Fibroblast of lung (primary cell): ENCODE results near the gene ZDHHC3. TPM values are rescaled to one million over a fixed set of nuclear protein-coding genes. Genes with fewer than 3 reads are reported as not detected.

Source experiments
- DNase-seq, 2 donors: peaks; one replicate each; pipeline versions ENCODE4 v3.0.0 to v3.0.0-alpha.2; 2010; ENCODE audit warnings: low read depth in 2 of 2
- H2AFZ ChIP-seq: 2 replicates; pipeline ENCODE4 v1.5.1; 2012; ENCODE audit warnings: low read length, control low read depth, inconsistent platforms
- H3K27ac ChIP-seq: 2 replicates; pipeline ENCODE4 v1.5.1; 2011; ENCODE audit warnings: low read length, control low read depth; ENCODE audit not compliant: insufficient read depth
- H3K27me3 ChIP-seq: 2 replicates; pipeline ENCODE4 v1.5.1; 2011; ENCODE audit warnings: mild to moderate bottlenecking, low read length; ENCODE audit not compliant: control insufficient read depth, insufficient read depth
- H3K36me3 ChIP-seq: 2 replicates; pipeline ENCODE4 v1.5.1; 2011; ENCODE audit warnings: low read length; ENCODE audit not compliant: control insufficient read depth, insufficient read depth
- H3K4me1 ChIP-seq: 2 replicates; pipeline ENCODE4 v1.5.1; 2011; ENCODE audit warnings: low read length; ENCODE audit not compliant: control insufficient read depth, insufficient read depth; ENCODE audit errors: extremely low read depth
- H3K4me2 ChIP-seq: 2 replicates; pipeline ENCODE4 v1.5.1; 2011; ENCODE audit warnings: low read length, control low read depth; ENCODE audit not compliant: insufficient read depth; ENCODE audit errors: extremely low read depth
- H3K4me3 ChIP-seq, 4 experiments: fragments of 200-600 bp in 1 of 4; sonication (generic) in 1 of 4; replicated peaks in 1 of 4; 2 replicates each; pipeline ENCODE4 v1.5.1; 2011 to 2016; ENCODE audit warnings: low read length in 4 of 4, low read depth in 3 of 4, mild to moderate bottlenecking in 3 of 4, control low read depth in 2 of 4, inconsistent platforms in 1 of 4, mixed read lengths in 1 of 4; ENCODE audit not compliant: insufficient read depth in 1 of 4; ENCODE audit errors: control extremely low read depth in 1 of 4
- H3K79me2 ChIP-seq: 2 replicates; pipeline ENCODE4 v1.5.1; 2012; ENCODE audit warnings: mild to moderate bottlenecking, low read length, inconsistent platforms; ENCODE audit not compliant: control insufficient read depth, insufficient read depth
- H3K9ac ChIP-seq: 2 replicates; pipeline ENCODE4 v1.5.1; 2011; ENCODE audit warnings: mild to moderate bottlenecking, low read length, control low read depth; ENCODE audit not compliant: insufficient read depth
- H3K9me3 ChIP-seq: 2 replicates; pipeline ENCODE4 v1.5.1; 2012; ENCODE audit warnings: low read depth, low read length; ENCODE audit not compliant: control insufficient read depth, insufficient read depth
- H4K20me1 ChIP-seq: 2 replicates; pipeline ENCODE4 v1.5.1; 2011; ENCODE audit warnings: low read length; ENCODE audit not compliant: control insufficient read depth, insufficient read depth; ENCODE audit errors: extremely low read depth
- EZH2 ChIP-seq: IDR thresholded peaks from 2 replicates; pipeline ENCODE4 v1.5.1; 2012; ENCODE audit warnings: low read length, control low read depth, mild to moderate bottlenecking; ENCODE audit errors: missing control alignments
- polyA plus RNA-seq, 2 donors: library from polyadenylated mRNA; depleted of rRNA in 1 of 2; stranded (reverse) in 1 of 2; unstranded in 1 of 2; fragments of >200 nt; gene quantifications; 2 replicates each; pipeline ENCODE4 v1.2.1, GENCODE V29; 2011 to 2012; ENCODE audit warnings: missing spikeins in 1 of 2
- total RNA-seq: library from RNA; depleted of rRNA; stranded (reverse); fragments of >200 nt; gene quantifications from 2 replicates; pipeline ENCODE4 v1.2.1, GENCODE V29; 2014
- TF ChIP-seq, protein P1 (sequence below), 2 donors: IDR thresholded peaks in 1 of 2; conservative IDR thresholded peaks in 1 of 2; 1 replicate in 1 of 2; 2 replicates in 1 of 2; pipeline ENCODE4 v1.5.1; 2011 to 2012; ENCODE audit warnings: low read length in 2 of 2, control low read depth in 1 of 2, inconsistent platforms in 1 of 2, low read depth in 1 of 2, mild to moderate bottlenecking in 1 of 2

ZDHHC3 gene
- total and polyA plus RNA-seq, 2 donors (not counting 1 experiment from before 2014, with no cell fraction given), result 53.2 to 126 TPM

DNA sequence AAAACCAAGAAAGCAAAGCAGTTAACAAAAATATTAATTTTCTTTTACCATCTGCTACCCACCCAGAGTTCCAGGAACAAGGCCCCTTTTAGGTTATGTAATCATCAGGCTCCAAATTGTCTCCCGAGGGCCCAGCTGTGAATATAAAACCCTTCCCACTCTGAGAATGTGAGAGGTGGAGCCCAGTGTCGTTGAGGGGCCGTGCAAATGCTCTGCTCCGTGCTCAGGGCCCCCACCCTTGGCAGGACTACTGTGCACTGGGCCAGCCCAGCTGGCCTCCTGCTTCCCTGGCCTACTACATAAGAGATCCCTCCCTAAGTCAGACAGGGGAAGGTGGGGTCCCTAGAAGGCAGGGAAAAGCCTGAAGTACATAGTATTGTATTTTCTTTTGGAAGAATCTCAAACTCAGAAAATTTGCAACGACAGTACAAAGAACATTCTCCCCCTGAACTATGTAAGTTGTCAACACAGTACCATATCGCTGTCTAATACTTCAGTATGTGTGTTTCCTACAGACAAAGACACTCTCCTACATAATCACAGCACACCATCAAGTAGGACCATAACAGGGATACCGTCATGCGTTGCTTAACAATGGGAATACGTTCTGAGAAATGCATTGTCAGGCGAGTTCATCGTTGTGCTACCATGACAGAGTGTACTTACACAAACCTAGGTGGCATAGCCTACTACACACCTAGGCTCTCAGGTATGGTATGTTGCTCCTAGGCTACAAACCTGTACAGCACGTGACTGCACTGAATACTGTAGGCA is 45.7 kb upstream of the ZDHHC3 start:
- TF ChIP-seq EZH2, result no peak
- TF ChIP-seq, protein P1, sequence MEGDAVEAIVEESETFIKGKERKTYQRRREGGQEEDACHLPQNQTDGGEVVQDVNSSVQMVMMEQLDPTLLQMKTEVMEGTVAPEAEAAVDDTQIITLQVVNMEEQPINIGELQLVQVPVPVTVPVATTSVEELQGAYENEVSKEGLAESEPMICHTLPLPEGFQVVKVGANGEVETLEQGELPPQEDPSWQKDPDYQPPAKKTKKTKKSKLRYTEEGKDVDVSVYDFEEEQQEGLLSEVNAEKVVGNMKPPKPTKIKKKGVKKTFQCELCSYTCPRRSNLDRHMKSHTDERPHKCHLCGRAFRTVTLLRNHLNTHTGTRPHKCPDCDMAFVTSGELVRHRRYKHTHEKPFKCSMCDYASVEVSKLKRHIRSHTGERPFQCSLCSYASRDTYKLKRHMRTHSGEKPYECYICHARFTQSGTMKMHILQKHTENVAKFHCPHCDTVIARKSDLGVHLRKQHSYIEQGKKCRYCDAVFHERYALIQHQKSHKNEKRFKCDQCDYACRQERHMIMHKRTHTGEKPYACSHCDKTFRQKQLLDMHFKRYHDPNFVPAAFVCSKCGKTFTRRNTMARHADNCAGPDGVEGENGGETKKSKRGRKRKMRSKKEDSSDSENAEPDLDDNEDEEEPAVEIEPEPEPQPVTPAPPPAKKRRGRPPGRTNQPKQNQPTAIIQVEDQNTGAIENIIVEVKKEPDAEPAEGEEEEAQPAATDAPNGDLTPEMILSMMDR (conservative IDR thresholded peaks at IDR 0.05 in 1 of 2, IDR thresholded peaks at IDR 0.05 in 1 of 2; ENCODE audit: low read depth in 1 of 2, low read length in 2 of 2), result no peak
- Histone ChIP-seq H3K4me3 (no peak overlapping the region), H2AFZ (no peak overlapping the region), H4K20me1 (no peaks in the 10 kb centered on the region), H3K36me3 (no peaks in the 10 kb centered on the region), H3K4me1 (peaks cover 14% of the 10 kb centered on the region), H3K27ac (no peak overlapping the region), H3K9me3 (no peaks in the 10 kb centered on the region), H3K9ac (no peak overlapping the region), H3K79me2 (no peaks in the 10 kb centered on the region), H3K4me2 (no peak overlapping the region), H3K27me3 (no peaks in the 10 kb centered on the region)
- DNase-seq, result no peak

- Histone ChIP-seq H3K4me1 (peaks cover 5% of the 10 kb centered on the region), H3K36me3 (no peaks in the 10 kb centered on the region), H3K79me2 (no peaks in the 10 kb centered on the region), H3K4me3 (no peak overlapping the region), H3K27ac (no peak overlapping the region), H3K9me3 (no peaks in the 10 kb centered on the region), H3K27me3 (no peaks in the 10 kb centered on the region), H2AFZ (no peak overlapping the region), H4K20me1 (no peaks in the 10 kb centered on the region), H3K9ac (no peak overlapping the region), H3K4me2 (no peak overlapping the region)
- no peak for DNase-seq
- TF ChIP-seq EZH2, result no peak
- TF ChIP-seq, protein P1 (conservative IDR thresholded peaks at IDR 0.05 in 1 of 2, IDR thresholded peaks at IDR 0.05 in 1 of 2; ENCODE audit: low read depth in 1 of 2, low read length in 2 of 2), result no peak
These were observed 44.6 kb upstream of the ZDHHC3 start for GRCh38 chr3:45020534-45020933.

DNA sequence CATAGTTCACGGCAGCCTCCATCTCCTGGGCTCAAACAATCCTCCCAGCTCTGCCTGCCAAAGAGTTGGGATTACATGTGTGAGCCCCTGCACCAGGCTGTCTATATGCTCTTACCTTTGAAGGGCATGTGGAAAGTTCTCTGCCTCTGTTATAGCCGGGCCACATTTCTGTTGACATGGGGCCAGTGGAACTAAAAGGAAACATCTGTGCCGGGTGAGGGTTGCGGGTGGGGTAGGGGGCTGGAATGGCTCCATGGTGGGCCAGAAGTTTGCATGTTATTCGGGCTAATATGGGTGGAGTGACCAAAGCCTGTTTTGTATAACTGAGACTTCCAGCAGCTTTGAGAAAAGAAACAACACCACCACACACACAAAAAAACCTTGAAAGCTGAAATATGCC is 41.8 kb upstream of the ZDHHC3 start:
- Histone ChIP-seq H3K4me2 (no peak overlapping the region), H3K4me3 (no peak overlapping the region), H3K4me1 (peaks cover 2% of the 10 kb centered on the region), H3K79me2 (no peaks in the 10 kb centered on the region), H3K9me3 (no peaks in the 10 kb centered on the region), H3K27me3 (no peaks in the 10 kb centered on the region), H2AFZ (no peak overlapping the region), H4K20me1 (no peaks in the 10 kb centered on the region), H3K36me3 (no peaks in the 10 kb centered on the region), H3K27ac (no peak overlapping the region), H3K9ac (no peak overlapping the region)
- no peak for DNase-seq
- TF ChIP-seq EZH2, result no peak
- TF ChIP-seq, protein P1 (conservative IDR thresholded peaks at IDR 0.05 in 1 of 2, IDR thresholded peaks at IDR 0.05 in 1 of 2; ENCODE audit: low read depth in 1 of 2, low read length in 2 of 2), result no peak
